Esophagus squamous epithelium (tissue), 4 donors: Measurements from ENCODE around the gene PPIL4.

Experiments
- CTCF ChIP-seq, 6 experiments: fragments of 450-650 bp in 4 of 6; fragments of 200-600 bp in 2 of 6; sonication (generic) in 2 of 6; IDR thresholded peaks; one replicate each; pipeline ENCODE4 v1.5.1; 2016 to 2019; ENCODE audit warnings: antibody characterized with exemption in 6 of 6, mild to moderate bottlenecking in 4 of 6, moderate library complexity in 4 of 6
- POLR2A ChIP-seq, 4 donors: fragments of 450-650 bp; IDR thresholded peaks; one replicate each; pipeline ENCODE4 v1.6.1; 2017; ENCODE audit warnings: antibody characterized with exemption in 4 of 4, mild to moderate bottlenecking in 4 of 4, moderate library complexity in 3 of 4

- TF ChIP-seq CTCF (IDR thresholded peaks at IDR 0.05) (no peak), POLR2A (IDR thresholded peaks at IDR 0.05) (no peak)
Observed at GRCh38 chr6:149472241-149472640, 73.6 kb downstream of the PPIL4 start.
